H9 (cell line): ENCODE data around the gene C11orf91. TPM values are rescaled to one million over a fixed set of nuclear protein-coding genes. Genes with fewer than 3 reads are reported as not detected.

Source experiments
- DNase-seq: peaks from one replicate; pipeline ENCODE4 v3.0.0-alpha.2; 2017
- H2AFZ ChIP-seq: one replicate; pipeline ENCODE4 v1.6.1; 2013; ENCODE audit warnings: mild to moderate bottlenecking, low read length, control low read depth, moderate library complexity
- H2AK5ac ChIP-seq: 2 replicates; pipeline ENCODE4 v1.6.1; 2013; ENCODE audit warnings: low read length, control low read depth, mixed read lengths; ENCODE audit not compliant: insufficient read length
- H2BK120ac ChIP-seq: one replicate; pipeline ENCODE4 v1.6.1; 2013; ENCODE audit warnings: low read depth, mild to moderate bottlenecking, low read length, control low read depth, inconsistent platforms; ENCODE audit not compliant: poor library complexity, severe bottlenecking
- H2BK12ac ChIP-seq: 2 replicates; pipeline ENCODE4 v1.6.1; 2013; ENCODE audit warnings: low read length, control low read depth, mixed read lengths, low read depth; ENCODE audit not compliant: insufficient read length
- H2BK15ac ChIP-seq: 2 replicates; pipeline ENCODE4 v1.6.1; 2013; ENCODE audit warnings: low read depth, low read length, control low read depth
- H2BK20ac ChIP-seq: one replicate; pipeline ENCODE4 v1.6.1; 2013; ENCODE audit warnings: low read depth, mild to moderate bottlenecking, low read length, control low read depth, inconsistent platforms; ENCODE audit not compliant: poor library complexity, severe bottlenecking
- H2BK5ac ChIP-seq: 2 replicates; pipeline ENCODE4 v1.6.1; 2013; ENCODE audit warnings: low read length, control low read depth, mixed read lengths; ENCODE audit not compliant: insufficient read length
- H3K14ac ChIP-seq: 2 replicates; pipeline ENCODE4 v1.6.1; 2013; ENCODE audit warnings: low read length, control low read depth; ENCODE audit not compliant: insufficient read depth
- H3K18ac ChIP-seq: 2 replicates; pipeline ENCODE4 v1.6.1; 2013; ENCODE audit warnings: low read depth, mild to moderate bottlenecking, mixed read lengths, low read length, control low read depth; ENCODE audit not compliant: insufficient read length
- H3K23ac ChIP-seq: 2 replicates; pipeline ENCODE4 v1.6.1; 2013; ENCODE audit warnings: low read length, control low read depth, mixed read lengths, low read depth; ENCODE audit not compliant: insufficient read length
- H3K23me2 ChIP-seq: 2 replicates; pipeline ENCODE4 v1.6.1; 2013; ENCODE audit warnings: low read depth, mild to moderate bottlenecking, mixed read lengths, low read length, control low read depth; ENCODE audit not compliant: insufficient read length, poor library complexity, severe bottlenecking
- H3K27ac ChIP-seq: 2 replicates; pipeline ENCODE4 v1.5.1; 2013; ENCODE audit warnings: low read length, control low read depth, mixed read lengths, low read depth; ENCODE audit not compliant: insufficient read length
- H3K27me3 ChIP-seq: 2 replicates; pipeline ENCODE4 v1.6.1; 2013; ENCODE audit warnings: low read length, control low read depth, inconsistent platforms; ENCODE audit not compliant: insufficient read depth
- H3K4ac ChIP-seq: 2 replicates; pipeline ENCODE4 v1.6.1; 2013; ENCODE audit warnings: low read depth, mild to moderate bottlenecking, control low read depth, inconsistent platforms, low read length, moderate library complexity
- H3K4me1 ChIP-seq: 2 replicates; pipeline ENCODE4 v1.6.1; 2013; ENCODE audit warnings: low read length, control low read depth, inconsistent platforms; ENCODE audit not compliant: insufficient read depth
- H3K4me2 ChIP-seq: 2 replicates; pipeline ENCODE4 v1.6.1; 2013; ENCODE audit warnings: low read length, control low read depth, mixed read lengths; ENCODE audit not compliant: insufficient read length, insufficient read depth
- H3K56ac ChIP-seq: 2 replicates; pipeline ENCODE4 v1.6.1; 2013; ENCODE audit warnings: low read depth, mild to moderate bottlenecking, mixed read lengths, low read length, control low read depth; ENCODE audit not compliant: insufficient read length
- H3K79me1 ChIP-seq: 2 replicates; pipeline ENCODE4 v1.6.1; 2013; ENCODE audit warnings: low read depth, mild to moderate bottlenecking, moderate library complexity, low read length, control low read depth, inconsistent platforms; ENCODE audit not compliant: insufficient read depth, poor library complexity, severe bottlenecking
- H3K79me2 ChIP-seq: 2 replicates; pipeline ENCODE4 v1.6.1; 2013; ENCODE audit warnings: low read length, control low read depth, inconsistent platforms; ENCODE audit not compliant: insufficient read depth
- H3K9ac ChIP-seq: 2 replicates; pipeline ENCODE4 v1.6.1; 2013; ENCODE audit warnings: low read length, control low read depth, mixed read lengths; ENCODE audit not compliant: insufficient read length; ENCODE audit errors: extremely low read depth
- H3K9me3 ChIP-seq: one replicate; pipeline ENCODE4 v1.6.1; 2013; ENCODE audit warnings: low read depth, low read length, inconsistent platforms; ENCODE audit not compliant: control insufficient read depth
- H3T11ph ChIP-seq: one replicate; pipeline ENCODE4 v1.6.1; 2013; ENCODE audit warnings: mild to moderate bottlenecking, low read length, control low read depth, inconsistent platforms
- H4K20me1 ChIP-seq: one replicate; pipeline ENCODE4 v1.6.1; 2013; ENCODE audit not compliant: control insufficient read depth, insufficient read length, insufficient read depth
- H4K5ac ChIP-seq: 2 replicates; pipeline ENCODE4 v1.6.1; 2013; ENCODE audit warnings: low read depth, mild to moderate bottlenecking, mixed read lengths, low read length, control low read depth; ENCODE audit not compliant: insufficient read length
- H4K8ac ChIP-seq: replicated peaks from 2 replicates; pipeline ENCODE4 v1.6.1; 2013; ENCODE audit warnings: low read length, control low read depth, mixed read lengths, low read depth; ENCODE audit not compliant: insufficient read length
- H4K91ac ChIP-seq: 2 replicates; pipeline ENCODE4 v1.6.1; 2013; ENCODE audit warnings: low read depth, mild to moderate bottlenecking, moderate library complexity, mixed read lengths, low read length, control low read depth; ENCODE audit not compliant: insufficient read length
- H3K27ac Mint-ChIP-seq, 3 experiments: 2 replicates in 2 of 3; 3 replicates in 1 of 3; pipeline ENCODE4 v1.8.0; 2020 to 2021; ENCODE audit warnings: mixed read lengths in 3 of 3, mild to moderate bottlenecking in 1 of 3, moderate library complexity in 1 of 3
- H3K27me3 Mint-ChIP-seq: 2 replicates; pipeline ENCODE4 v1.8.0; 2021; ENCODE audit warnings: low read depth, mild to moderate bottlenecking, moderate library complexity, mixed read lengths
- H3K36me3 Mint-ChIP-seq, 3 experiments: 2 replicates in 2 of 3; 3 replicates in 1 of 3; pipeline ENCODE4 v1.8.0; 2020 to 2021; ENCODE audit warnings: low read depth in 3 of 3, mixed read lengths in 3 of 3; ENCODE audit not compliant: insufficient read depth in 1 of 3
- H3K4me1 Mint-ChIP-seq, 2 experiments: 2 replicates each; pipeline ENCODE4 v1.8.0; 2020; ENCODE audit warnings: mixed read lengths in 2 of 2
- H3K4me3 Mint-ChIP-seq, 2 experiments: 2 replicates in 1 of 2; 3 replicates in 1 of 2; pipeline ENCODE4 v1.8.0; 2020 to 2021; ENCODE audit warnings: mild to moderate bottlenecking in 2 of 2, mixed read lengths in 2 of 2, moderate library complexity in 1 of 2
- H3K9me3 Mint-ChIP-seq, 2 experiments: 2 replicates in 1 of 2; 3 replicates in 1 of 2; pipeline ENCODE4 v1.8.0; 2020; ENCODE audit warnings: mild to moderate bottlenecking in 2 of 2, mixed read lengths in 2 of 2, moderate library complexity in 1 of 2
- WGBS: extraction: QIAGEN DNeasy Blood & Tissue Kit; methylation state at CpG from one replicate; pipeline ENCODE4 v1.1.7; 2013; ENCODE audit warnings: missing lambda C conversion rate, low lambda C conversion rate, mixed read lengths; ENCODE audit not compliant: insufficient read length; ENCODE audit errors: extremely low coverage; 5-methylcytosine and 5-hydroxymethylcytosine counted together
- total RNA-seq: library from RNA; stranded (reverse); gene quantifications from 2 replicates; pipeline ENCODE4 v1.2.1, GENCODE V29; 2021
- TF ChIP-seq, protein P1 (sequence below): fragments of 200-600 bp; sonication (generic); conservative IDR thresholded peaks from 3 replicates; pipeline ENCODE4 v1.8.0; 2021; ENCODE audit warnings: antibody characterized with exemption, mild to moderate bottlenecking

Gene C11orf91
- total RNA-seq, 1 experiment from 2014 or later, result not detected

DNA sequence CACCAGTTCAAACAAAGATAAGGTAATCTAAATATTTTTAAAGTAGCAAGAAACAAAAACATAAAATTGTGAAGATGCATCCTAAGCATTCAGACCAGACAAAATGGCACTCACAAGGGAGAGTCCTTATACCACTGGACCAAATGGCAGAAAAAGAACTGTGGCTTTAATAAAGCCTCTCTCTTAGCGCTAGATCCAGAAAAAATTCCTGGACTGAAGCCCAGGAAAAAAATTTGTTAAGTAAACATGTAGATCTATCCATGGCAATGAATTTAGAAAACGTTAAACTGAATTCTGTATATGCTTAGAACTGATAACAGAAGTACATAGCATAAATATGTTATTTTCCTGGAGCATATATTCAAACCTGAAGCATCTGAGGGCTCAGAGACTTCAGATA lies 47.4 kb upstream of the C11orf91 start:
- H2BK120ac ChIP-seq, result no peak overlapping the region
- H3K36me3 Mint-ChIP-seq, result peaks cover 0 to under 1% (median 0%) of the 10 kb centered on the region in 3 experiments; a peak in 1 of 7 replicates
- H4K20me1 ChIP-seq, result no peaks in the 10 kb centered on the region
- no peaks in the 10 kb centered on the region for H3K4me1 Mint-ChIP-seq
- no peak overlapping the region for H2AFZ ChIP-seq
- TF ChIP-seq, protein P1, sequence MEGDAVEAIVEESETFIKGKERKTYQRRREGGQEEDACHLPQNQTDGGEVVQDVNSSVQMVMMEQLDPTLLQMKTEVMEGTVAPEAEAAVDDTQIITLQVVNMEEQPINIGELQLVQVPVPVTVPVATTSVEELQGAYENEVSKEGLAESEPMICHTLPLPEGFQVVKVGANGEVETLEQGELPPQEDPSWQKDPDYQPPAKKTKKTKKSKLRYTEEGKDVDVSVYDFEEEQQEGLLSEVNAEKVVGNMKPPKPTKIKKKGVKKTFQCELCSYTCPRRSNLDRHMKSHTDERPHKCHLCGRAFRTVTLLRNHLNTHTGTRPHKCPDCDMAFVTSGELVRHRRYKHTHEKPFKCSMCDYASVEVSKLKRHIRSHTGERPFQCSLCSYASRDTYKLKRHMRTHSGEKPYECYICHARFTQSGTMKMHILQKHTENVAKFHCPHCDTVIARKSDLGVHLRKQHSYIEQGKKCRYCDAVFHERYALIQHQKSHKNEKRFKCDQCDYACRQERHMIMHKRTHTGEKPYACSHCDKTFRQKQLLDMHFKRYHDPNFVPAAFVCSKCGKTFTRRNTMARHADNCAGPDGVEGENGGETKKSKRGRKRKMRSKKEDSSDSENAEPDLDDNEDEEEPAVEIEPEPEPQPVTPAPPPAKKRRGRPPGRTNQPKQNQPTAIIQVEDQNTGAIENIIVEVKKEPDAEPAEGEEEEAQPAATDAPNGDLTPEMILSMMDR, result no peak
- H2BK15ac ChIP-seq, result no peak overlapping the region
- H3K27me3 ChIP-seq, result no peaks in the 10 kb centered on the region
- H3K27me3 Mint-ChIP-seq, result no peaks in the 10 kb centered on the region
- no peak overlapping the region for H4K91ac ChIP-seq
- H3K79me1 ChIP-seq, result no peaks in the 10 kb centered on the region
- H2BK12ac ChIP-seq, result no peak overlapping the region
- no peak overlapping the region for H3K18ac ChIP-seq
- H3K9me3 ChIP-seq, result no peaks in the 10 kb centered on the region
- no peaks in the 10 kb centered on the region for H3K23me2 ChIP-seq
- no peak overlapping the region for H4K8ac ChIP-seq
- no peak overlapping the region for H3K4me3 Mint-ChIP-seq
- no peak for DNase-seq
- H3T11ph ChIP-seq, result no peak overlapping the region
- H3K4me2 ChIP-seq, result no peak overlapping the region
- H2BK20ac ChIP-seq, result no peak overlapping the region
- no peaks in the 10 kb centered on the region for H3K4me1 ChIP-seq
- no peak overlapping the region for H2AK5ac ChIP-seq
- no CpG with 5 or more reads among the region's 2 CpGs for WGBS
- H3K14ac ChIP-seq, result no peak overlapping the region
- no peak overlapping the region for H4K5ac ChIP-seq
- no peak overlapping the region for H3K27ac ChIP-seq
- H3K56ac ChIP-seq, result no peak overlapping the region
- no peak overlapping the region for H3K9ac ChIP-seq
- no peaks in the 10 kb centered on the region for H3K9me3 Mint-ChIP-seq
- H3K4ac ChIP-seq, result no peak overlapping the region
- no peak overlapping the region for H3K23ac ChIP-seq
- H3K79me2 ChIP-seq, result no peaks in the 10 kb centered on the region
- no peak overlapping the region for H2BK5ac ChIP-seq
- H3K27ac Mint-ChIP-seq, result no peak overlapping the region
